Measurements from ENCODE around the gene HEATR3. TPM values are rescaled to one million over a fixed set of nuclear protein-coding genes. Genes with fewer than 3 reads are reported as not detected.
A peak's percentile ranks its signal among the peaks of the same experiment; 100 is the strongest.

HEATR3 gene
- polyA plus RNA-seq, 2 of the 4 experiments (the other 2 are of a cell fraction) = 21.2 to 30.8 TPM

DNA sequence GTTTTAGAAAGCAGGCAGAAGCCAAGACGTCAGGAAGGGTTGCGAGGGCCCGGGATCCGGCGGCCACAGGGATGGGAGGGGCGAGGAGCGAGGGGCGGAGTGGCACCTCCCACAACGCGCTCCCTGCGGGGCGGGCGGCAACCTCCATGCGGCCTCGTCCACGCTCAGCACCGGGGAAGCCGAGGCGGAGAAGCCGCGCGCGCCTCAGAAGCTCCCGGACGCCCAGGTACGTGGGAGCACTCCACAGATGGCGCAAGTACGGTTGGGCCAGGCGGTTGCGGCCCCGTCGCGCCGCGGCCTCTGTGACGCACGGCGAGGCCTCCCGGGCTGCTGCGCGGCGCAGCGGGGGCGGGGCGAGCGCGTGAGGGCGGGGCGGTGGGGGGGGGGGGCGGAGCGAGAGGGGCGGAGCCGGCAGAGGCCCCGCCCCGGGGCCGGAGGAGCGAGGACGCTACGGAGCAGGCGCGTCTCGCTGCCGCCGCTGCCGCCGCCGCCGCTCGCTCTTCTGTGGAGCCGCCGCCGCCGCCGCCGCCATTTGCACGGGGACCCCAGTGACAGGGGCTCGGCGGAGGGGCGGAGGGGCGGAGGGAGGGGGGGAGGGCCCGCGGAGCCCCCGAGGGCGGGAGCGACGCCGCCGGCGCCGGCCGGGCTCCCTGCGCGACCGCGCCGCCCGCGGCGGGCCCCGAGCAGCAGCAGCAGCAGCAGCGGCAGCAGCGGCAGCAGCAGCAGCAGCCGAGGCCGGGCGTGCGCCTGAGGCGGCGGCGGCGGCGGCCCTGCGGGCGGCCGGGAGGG is 87.2 kb downstream of the HEATR3 start, which contains the start of gene TENT4B (continued):
- TF ChIP-seq FOSL2 (IDR thresholded peaks at IDR 0.05) (no peak), FOSL2 (CRISPR knock-in tag; IDR thresholded peaks at IDR 0.05) (no peak), ZNF302 (CRISPR knock-in tag; IDR thresholded peaks at IDR 0.05) (no peak), TFCP2L1 (CRISPR knock-in tag; IDR thresholded peaks at IDR 0.05) (peak; percentile 51; the same call in 1 of the 2 replicates), BHLHE40 (IDR thresholded peaks at IDR 0.05; ENCODE audit: low read depth, low read length) (no peak), PHF8 (IDR thresholded peaks at IDR 0.05; ENCODE audit: borderline replicate concordance, low read depth) (peak; percentile 99), SMC3 (IDR thresholded peaks at IDR 0.05) (no peak; the same call in 2 of the 3 replicates), GATA3 (IDR thresholded peaks at IDR 0.05; ENCODE audit: borderline replicate concordance) (peak; percentile 9; the same call in 1 of the 2 replicates), ZC3H11A (IDR thresholded peaks at IDR 0.05) (no peak), POLR2A (IDR thresholded peaks at IDR 0.05; ENCODE audit: low read length) (peak; percentile 91), RAD21 (conservative IDR thresholded peaks at IDR 0.05 in 1 of 2, IDR thresholded peaks at IDR 0.05 in 1 of 2) (0 out of 5 replicates have a peak, but pooled peaks of 1 of the 2 experiments have one; percentile 9), JUN (IDR thresholded peaks at IDR 0.05) (peak in 1 of 2 experiments; percentile 95; a peak in 4 of 5 replicates), EHF (CRISPR knock-in tag; IDR thresholded peaks at IDR 0.05) (no peak), MYC (IDR thresholded peaks at IDR 0.05; ENCODE audit: borderline replicate concordance, low read length) (peak; percentile 84), NFE2L2 (conservative IDR thresholded peaks at IDR 0.05; ENCODE audit: low read length) (no peak), RCOR1 (IDR thresholded peaks at IDR 0.05; ENCODE audit: low read depth, low read length) (no peak), RFX5 (IDR thresholded peaks at IDR 0.05) (no peak), E2F6 (IDR thresholded peaks at IDR 0.05; ENCODE audit: borderline replicate concordance, low read depth) (no peak; the same call in 1 of the 2 replicates), MAZ (IDR thresholded peaks at IDR 0.05; ENCODE audit: borderline replicate concordance, low read depth, low read length) (no peak), FOXS1 (CRISPR knock-in tag; IDR thresholded peaks at IDR 0.05) (no peak), MAX (IDR thresholded peaks at IDR 0.05) (peak; percentile 80), HOXB13 (CRISPR knock-in tag; IDR thresholded peaks at IDR 0.05; ENCODE audit: low read depth) (no peak), ZFP36 (IDR thresholded peaks at IDR 0.05; ENCODE audit: borderline replicate concordance, partially characterized antibody) (no peak), HOXB5 (CRISPR knock-in tag; IDR thresholded peaks at IDR 0.05) (no peak)
- TF ChIP-seq, protein P1, sequence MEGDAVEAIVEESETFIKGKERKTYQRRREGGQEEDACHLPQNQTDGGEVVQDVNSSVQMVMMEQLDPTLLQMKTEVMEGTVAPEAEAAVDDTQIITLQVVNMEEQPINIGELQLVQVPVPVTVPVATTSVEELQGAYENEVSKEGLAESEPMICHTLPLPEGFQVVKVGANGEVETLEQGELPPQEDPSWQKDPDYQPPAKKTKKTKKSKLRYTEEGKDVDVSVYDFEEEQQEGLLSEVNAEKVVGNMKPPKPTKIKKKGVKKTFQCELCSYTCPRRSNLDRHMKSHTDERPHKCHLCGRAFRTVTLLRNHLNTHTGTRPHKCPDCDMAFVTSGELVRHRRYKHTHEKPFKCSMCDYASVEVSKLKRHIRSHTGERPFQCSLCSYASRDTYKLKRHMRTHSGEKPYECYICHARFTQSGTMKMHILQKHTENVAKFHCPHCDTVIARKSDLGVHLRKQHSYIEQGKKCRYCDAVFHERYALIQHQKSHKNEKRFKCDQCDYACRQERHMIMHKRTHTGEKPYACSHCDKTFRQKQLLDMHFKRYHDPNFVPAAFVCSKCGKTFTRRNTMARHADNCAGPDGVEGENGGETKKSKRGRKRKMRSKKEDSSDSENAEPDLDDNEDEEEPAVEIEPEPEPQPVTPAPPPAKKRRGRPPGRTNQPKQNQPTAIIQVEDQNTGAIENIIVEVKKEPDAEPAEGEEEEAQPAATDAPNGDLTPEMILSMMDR (IDR thresholded peaks at IDR 0.05) = no peak
- TF ChIP-seq, protein P2, sequence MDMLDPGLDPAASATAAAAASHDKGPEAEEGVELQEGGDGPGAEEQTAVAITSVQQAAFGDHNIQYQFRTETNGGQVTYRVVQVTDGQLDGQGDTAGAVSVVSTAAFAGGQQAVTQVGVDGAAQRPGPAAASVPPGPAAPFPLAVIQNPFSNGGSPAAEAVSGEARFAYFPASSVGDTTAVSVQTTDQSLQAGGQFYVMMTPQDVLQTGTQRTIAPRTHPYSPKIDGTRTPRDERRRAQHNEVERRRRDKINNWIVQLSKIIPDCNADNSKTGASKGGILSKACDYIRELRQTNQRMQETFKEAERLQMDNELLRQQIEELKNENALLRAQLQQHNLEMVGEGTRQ (IDR thresholded peaks at IDR 0.05) = no peak
